SK-N-SH treated with all-trans-retinoic acid at 6 μM for 48 hours (cell line): ENCODE measurements around the gene RANBP1.

Experiments
- ATAC-seq: fragments of 200-7000 bp; cut with Tn5 transposase; 3 replicates; pipeline ENCODE4 v1.9.1; 2020; ENCODE audit warnings: mild to moderate bottlenecking, moderate library complexity
- ARNTL ChIP-seq: fragments of 450-650 bp; formaldehyde crosslinking; IDR thresholded peaks from 2 replicates; pipeline ENCODE4 v1.5.0; 2020; ENCODE audit warnings: low read depth, mild to moderate bottlenecking, moderate library complexity, borderline replicate concordance
- BACH2 ChIP-seq: fragments of 250-450 bp; sonication (Bioruptor Pico); IDR thresholded peaks from 2 replicates; pipeline ENCODE4 v1.9.0; 2021; ENCODE audit warnings: mild to moderate bottlenecking, borderline replicate concordance
- CREB5 ChIP-seq: fragments of 250-450 bp; sonication (Bioruptor Pico); IDR thresholded peaks from 2 replicates; pipeline ENCODE4 v1.5.1; 2020; ENCODE audit warnings: low read depth, mild to moderate bottlenecking, moderate library complexity
- CSDC2 ChIP-seq: fragments of 250-450 bp; sonication (Bioruptor Pico); IDR thresholded peaks from 2 replicates; pipeline ENCODE4 v1.5.0; 2020; ENCODE audit warnings: mild to moderate bottlenecking, moderate library complexity
- ESRRG ChIP-seq: fragments of 250-450 bp; sonication (Bioruptor Pico); IDR thresholded peaks from 2 replicates; pipeline ENCODE4 v1.6.1; 2021; ENCODE audit warnings: mild to moderate bottlenecking
- GLIS3 ChIP-seq: fragments of 250-450 bp; sonication (Bioruptor Pico); IDR thresholded peaks from 2 replicates; pipeline ENCODE4 v1.5.0; 2020; ENCODE audit warnings: mild to moderate bottlenecking, moderate library complexity
- ISL1 ChIP-seq: fragments of 250-450 bp; sonication (Bioruptor Pico); IDR thresholded peaks from 2 replicates; pipeline ENCODE4 v2.1.2; 2022; ENCODE audit warnings: mild to moderate bottlenecking, moderate library complexity
- OSR1 ChIP-seq: fragments of 250-450 bp; sonication (Bioruptor Pico); IDR thresholded peaks from 2 replicates; pipeline ENCODE4 v1.8.0; 2022; ENCODE audit warnings: moderate library complexity, mild to moderate bottlenecking, inconsistent platforms
- PATZ1 ChIP-seq: fragments of 250-450 bp; sonication (Bioruptor Pico); IDR thresholded peaks from 2 replicates; pipeline ENCODE4 v1.8.0; 2020; ENCODE audit warnings: mild to moderate bottlenecking, moderate library complexity, borderline replicate concordance
- POU6F1 ChIP-seq: fragments of 250-450 bp; sonication (Bioruptor Pico); IDR thresholded peaks from 2 replicates; pipeline ENCODE4 v1.8.0; 2021; ENCODE audit warnings: low read depth, mild to moderate bottlenecking, moderate library complexity, borderline replicate concordance
- PPARA ChIP-seq: fragments of 250-450 bp; sonication (Bioruptor Pico); IDR thresholded peaks from 2 replicates; pipeline ENCODE4 v1.5.0; 2020; ENCODE audit warnings: mild to moderate bottlenecking, borderline replicate concordance
- RARB ChIP-seq: fragments of 250-450 bp; sonication (Bioruptor Pico); IDR thresholded peaks from 2 replicates; pipeline ENCODE4 v1.8.0; 2021; ENCODE audit warnings: mild to moderate bottlenecking, moderate library complexity
- SNAI2 ChIP-seq: fragments of 250-450 bp; sonication (Bioruptor Pico); IDR thresholded peaks from 2 replicates; pipeline ENCODE4 v1.5.0; 2020; ENCODE audit warnings: mild to moderate bottlenecking, moderate library complexity
- TCF4 ChIP-seq: fragments of 250-450 bp; sonication (Bioruptor Pico); IDR thresholded peaks from 2 replicates; pipeline ENCODE4 v1.8.0; 2021; ENCODE audit warnings: mild to moderate bottlenecking, moderate library complexity, borderline replicate concordance
- TOX ChIP-seq: fragments of 250-450 bp; sonication (Bioruptor Pico); IDR thresholded peaks from 2 replicates; pipeline ENCODE4 v1.8.0; 2021; ENCODE audit warnings: mild to moderate bottlenecking, moderate library complexity, borderline replicate concordance
- TSHZ2 ChIP-seq: fragments of 250-450 bp; sonication (Bioruptor Pico); IDR thresholded peaks from 2 replicates; pipeline ENCODE4 v1.5.0; 2020; ENCODE audit warnings: mild to moderate bottlenecking, moderate library complexity
- ZFP30 ChIP-seq: fragments of 450-650 bp; formaldehyde crosslinking; IDR thresholded peaks from 2 replicates; pipeline ENCODE4 v1.5.0; 2022; ENCODE audit warnings: mild to moderate bottlenecking, moderate library complexity
- ZNF565 ChIP-seq: fragments of 450-650 bp; formaldehyde crosslinking; conservative IDR thresholded peaks from 2 replicates; pipeline ENCODE4 v1.5.0; 2020; ENCODE audit warnings: low read depth, mild to moderate bottlenecking, moderate library complexity
- ZNF70 ChIP-seq: fragments of 450-650 bp; formaldehyde crosslinking; IDR thresholded peaks from 2 replicates; pipeline ENCODE4 v1.5.0; 2020; ENCODE audit warnings: mild to moderate bottlenecking, moderate library complexity
- ZNF8 ChIP-seq: fragments of 450-650 bp; formaldehyde crosslinking; IDR thresholded peaks from 2 replicates; pipeline ENCODE4 v1.5.0; 2020; ENCODE audit warnings: mild to moderate bottlenecking, moderate library complexity

The RANBP1 gene

GRCh38 chr22:20111045-20111688, 4.7 kb upstream of the RANBP1 start:
- peak; percentile 36 for ATAC-seq
- TF ChIP-seq ZFP30 (CRISPR knock-in tag), result no peak
- no peak for TF ChIP-seq PATZ1 (CRISPR knock-in tag)
- TF ChIP-seq ZNF8 (CRISPR knock-in tag), result no peak
- TF ChIP-seq ESRRG (CRISPR knock-in tag), result no peak
- no peak for TF ChIP-seq PPARA (CRISPR knock-in tag)
- TF ChIP-seq ARNTL (CRISPR knock-in tag), result no peak
- no peak for TF ChIP-seq ZNF70 (CRISPR knock-in tag)
- TF ChIP-seq GLIS3 (CRISPR knock-in tag), result no peak
- TF ChIP-seq CSDC2 (CRISPR knock-in tag), result no peak

- TF ChIP-seq CREB5 (CRISPR knock-in tag), result no peak
- TF ChIP-seq TSHZ2, result no peak
- no peak for TF ChIP-seq ISL1 (CRISPR knock-in tag)
- TF ChIP-seq PATZ1 (CRISPR knock-in tag), result no peak
- no peak for TF ChIP-seq PPARA (CRISPR knock-in tag)
- TF ChIP-seq ZNF8 (CRISPR knock-in tag), result no peak
- no peak for TF ChIP-seq ZFP30 (CRISPR knock-in tag)
- no peak for TF ChIP-seq BACH2
- no peak for TF ChIP-seq OSR1 (CRISPR knock-in tag)
- no peak for TF ChIP-seq SNAI2 (CRISPR knock-in tag)
- no peak for TF ChIP-seq TOX (CRISPR knock-in tag)
- no peak for TF ChIP-seq RARB (CRISPR knock-in tag)
- TF ChIP-seq POU6F1, result no peak
- TF ChIP-seq ZNF565 (CRISPR knock-in tag), result no peak
- no peak for TF ChIP-seq TCF4 (CRISPR knock-in tag)
- TF ChIP-seq, all 23 proteins: peak for 0
- no peak for ATAC-seq
Measured at GRCh38 chr22:20111689-20112622, 3.9 kb upstream of the RANBP1 start.
